RWPE1 (cell line): ENCODE data around the gene SERPINA4.

ENCODE experiments used
- CTCF ChIA-PET: fragments of 350-600 bp; sonication (Branson Sonifier 250); formaldehyde crosslinking; extraction: SDS; loops from one replicate; lab custom pipeline; 2021; lab: Yijun Ruan, JAX
- POLR2A ChIA-PET: fragments of 400-600 bp; formaldehyde crosslinking; extraction: SDS; loops from one replicate; lab custom pipeline; 2020; ENCODE audit warnings: antibody characterized with exemption; ENCODE audit not compliant: low non-redundant PET; lab: Yijun Ruan, JAX
- DNase-seq: peaks from one replicate; pipeline ENCODE4 v3.0.0; 2012; ENCODE audit warnings: low spot score
- H3K27ac ChIP-seq: fragments of 450-650 bp; 2 replicates; pipeline ENCODE4 v1.5.1; 2017
- TF ChIP-seq, protein P1 (sequence below): fragments of 450-650 bp; conservative IDR thresholded peaks from 2 replicates; pipeline ENCODE4 v1.5.1; 2017; ENCODE audit warnings: low read depth, mild to moderate bottlenecking

Gene SERPINA4

DNA sequence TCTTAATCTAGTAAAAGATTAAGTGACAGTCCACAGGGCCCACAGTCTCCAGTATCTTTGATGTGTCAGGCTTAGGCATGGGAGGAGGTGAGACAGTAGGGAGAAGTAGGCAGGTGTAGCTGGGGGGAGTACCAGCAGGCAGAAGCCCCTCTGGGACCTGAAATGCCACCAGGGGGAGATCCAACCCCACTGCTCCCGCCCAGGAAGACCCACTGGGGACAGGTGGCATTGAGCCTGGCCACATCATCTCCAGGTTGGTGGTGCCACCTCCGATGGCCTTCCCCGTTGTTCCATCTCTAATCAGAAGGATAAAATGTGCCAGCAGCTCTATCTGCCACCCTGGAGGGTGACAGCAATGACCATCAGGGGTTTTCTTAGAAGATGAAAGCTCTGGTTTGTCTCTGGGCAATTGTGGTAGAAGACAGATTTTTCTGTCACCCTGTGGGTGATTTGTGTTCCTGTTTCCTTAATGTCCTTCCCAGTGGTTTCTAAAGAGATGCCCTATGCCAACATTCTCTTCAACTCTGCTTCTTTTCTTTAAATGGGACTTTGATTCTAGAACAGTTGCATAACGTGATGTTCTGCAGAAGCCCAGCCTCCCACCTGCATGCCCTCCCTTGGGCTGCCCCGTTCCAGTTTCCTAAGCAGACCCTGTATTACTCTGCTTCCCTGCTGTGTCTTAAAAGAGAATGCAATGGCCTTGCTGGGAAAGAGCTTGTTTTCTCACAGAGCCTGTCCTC lies 39.7 kb upstream of the SERPINA4 start:
- ChIA-PET CTCF (no interaction called here), POLR2A (no interaction called here)
- no peak for DNase-seq
- TF ChIP-seq, protein P1, sequence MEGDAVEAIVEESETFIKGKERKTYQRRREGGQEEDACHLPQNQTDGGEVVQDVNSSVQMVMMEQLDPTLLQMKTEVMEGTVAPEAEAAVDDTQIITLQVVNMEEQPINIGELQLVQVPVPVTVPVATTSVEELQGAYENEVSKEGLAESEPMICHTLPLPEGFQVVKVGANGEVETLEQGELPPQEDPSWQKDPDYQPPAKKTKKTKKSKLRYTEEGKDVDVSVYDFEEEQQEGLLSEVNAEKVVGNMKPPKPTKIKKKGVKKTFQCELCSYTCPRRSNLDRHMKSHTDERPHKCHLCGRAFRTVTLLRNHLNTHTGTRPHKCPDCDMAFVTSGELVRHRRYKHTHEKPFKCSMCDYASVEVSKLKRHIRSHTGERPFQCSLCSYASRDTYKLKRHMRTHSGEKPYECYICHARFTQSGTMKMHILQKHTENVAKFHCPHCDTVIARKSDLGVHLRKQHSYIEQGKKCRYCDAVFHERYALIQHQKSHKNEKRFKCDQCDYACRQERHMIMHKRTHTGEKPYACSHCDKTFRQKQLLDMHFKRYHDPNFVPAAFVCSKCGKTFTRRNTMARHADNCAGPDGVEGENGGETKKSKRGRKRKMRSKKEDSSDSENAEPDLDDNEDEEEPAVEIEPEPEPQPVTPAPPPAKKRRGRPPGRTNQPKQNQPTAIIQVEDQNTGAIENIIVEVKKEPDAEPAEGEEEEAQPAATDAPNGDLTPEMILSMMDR: no peak
- H3K27ac ChIP-seq: no peak overlapping the region

DNA sequence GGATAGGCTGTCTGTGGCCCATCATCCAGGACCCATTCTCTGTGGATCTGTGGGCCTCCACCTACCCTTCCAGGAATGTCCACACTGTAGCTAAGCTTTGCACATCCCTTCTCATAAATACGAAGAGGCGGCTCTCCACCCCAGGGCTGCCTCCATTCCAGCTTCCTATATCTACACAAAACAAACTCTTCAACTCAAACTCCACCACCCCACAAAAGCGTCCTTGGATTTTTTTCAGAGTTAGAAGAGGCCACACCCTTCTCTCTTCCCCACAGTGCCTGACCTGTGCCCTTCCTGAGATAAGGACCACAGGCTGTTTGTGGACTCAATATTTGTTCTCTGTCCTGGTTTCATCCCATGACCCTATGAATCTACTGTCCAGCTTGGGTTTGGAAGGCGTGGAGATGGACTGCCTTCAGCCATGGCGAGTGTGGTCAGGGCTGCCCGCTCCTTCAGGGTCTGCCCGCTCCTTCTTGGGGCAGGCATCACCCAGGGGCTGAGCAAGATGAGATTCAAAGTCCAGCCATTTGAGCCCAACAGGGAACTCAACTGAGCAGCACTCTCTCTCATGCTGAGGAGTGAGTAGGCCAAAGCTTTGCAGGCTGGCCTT lies 39.0 kb upstream of the SERPINA4 start:
- POLR2A ChIA-PET: no interaction called here
- DNase-seq: no peak
- H3K27ac ChIP-seq: no peak overlapping the region
- TF ChIP-seq, protein P1: no peak
- CTCF ChIA-PET: no interaction called here

DNA sequence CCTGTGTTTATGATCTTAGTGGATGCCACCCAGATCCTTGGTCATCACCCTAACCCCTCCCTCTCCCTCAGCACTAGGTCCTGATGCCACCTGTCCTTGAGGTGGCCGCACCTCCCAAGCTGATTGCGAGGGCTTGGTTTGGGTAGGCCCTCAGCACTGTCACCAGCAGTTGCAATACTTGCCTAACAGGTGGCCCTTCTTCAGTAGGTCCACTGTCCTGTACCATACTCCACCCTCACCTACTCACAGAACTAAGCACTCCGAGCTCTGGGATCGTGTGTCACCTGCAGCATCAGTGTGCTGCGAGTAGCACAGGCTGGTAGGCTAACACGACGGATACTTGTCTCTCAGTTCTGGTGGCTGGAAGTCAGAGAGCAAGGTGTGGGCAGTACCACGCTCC lies 38.0 kb upstream of the SERPINA4 start:
- POLR2A ChIA-PET: no interaction called here
- TF ChIP-seq, protein P1: no peak
- no peak overlapping the region for H3K27ac ChIP-seq
- CTCF ChIA-PET: no interaction called here
- no peak for DNase-seq

DNA sequence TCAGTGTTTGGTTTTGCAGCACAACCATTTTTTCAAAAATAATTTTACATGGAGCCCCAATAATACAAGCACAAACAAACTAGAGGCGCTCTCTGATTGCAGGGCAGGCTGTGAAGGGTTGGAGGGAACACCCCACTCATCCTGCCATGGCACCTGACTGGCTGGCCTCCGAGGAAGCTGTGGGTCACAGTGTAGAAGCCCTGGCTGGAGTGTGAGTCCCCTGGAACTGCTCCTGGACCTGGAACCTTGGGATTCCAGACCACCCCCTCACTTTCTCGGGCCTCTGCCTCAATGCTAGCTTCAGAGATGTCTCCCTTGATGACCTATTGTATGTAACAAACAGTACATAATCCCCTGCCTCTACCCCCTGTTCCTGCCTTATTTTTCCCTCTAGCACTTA lies 37.1 kb upstream of the SERPINA4 start:
- no peak overlapping the region for H3K27ac ChIP-seq
- POLR2A ChIA-PET: no interaction called here
- CTCF ChIA-PET: no interaction called here
- TF ChIP-seq, protein P1: no peak
- DNase-seq: no peak

DNA sequence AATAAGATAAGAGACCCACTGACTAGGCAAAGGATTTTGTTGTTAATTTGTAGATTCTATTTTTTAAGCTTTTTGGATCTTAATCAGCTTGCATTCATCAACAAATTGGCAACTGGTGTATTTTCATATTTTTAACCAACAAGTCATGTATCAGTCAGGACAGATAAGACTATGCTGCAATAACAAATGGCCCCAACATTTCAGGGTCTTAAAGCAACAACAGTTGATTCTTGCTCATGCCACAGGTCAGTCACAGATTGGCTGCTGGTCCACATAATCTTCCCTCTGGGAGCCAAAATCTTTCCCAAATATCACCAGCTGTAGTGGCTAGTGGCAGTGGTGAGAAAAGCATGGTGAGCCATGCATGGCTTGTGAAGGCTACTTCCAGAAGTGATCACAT lies 30.1 kb upstream of the SERPINA4 start:
- ChIA-PET CTCF (interaction anchor here (1.7 kb wide), 1 partner anchor 18 kb away, joined by 3 read pairs; no protein-coding TSS in a partner anchor), POLR2A (no interaction called here)

DNA sequence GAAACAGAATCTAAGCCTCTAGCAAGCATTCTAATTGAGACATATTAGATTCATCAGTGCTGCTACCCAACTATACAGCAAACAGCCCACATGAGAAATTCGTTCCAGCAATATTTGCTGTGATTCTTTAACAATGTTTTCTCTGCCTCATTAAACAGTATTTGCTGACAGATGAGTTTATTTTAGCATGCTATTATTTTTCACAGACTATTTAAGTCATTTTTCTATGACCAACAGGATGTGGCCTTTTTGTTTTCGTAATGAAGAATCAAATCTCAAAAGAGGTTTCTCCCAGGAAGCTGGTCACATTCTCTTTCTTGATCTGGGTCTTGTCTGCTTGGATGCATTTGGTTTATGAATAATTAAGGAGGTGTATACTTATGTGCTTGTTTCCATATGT lies 28.8 kb upstream of the SERPINA4 start:
- ChIA-PET POLR2A (no interaction called here), CTCF (interaction anchor here (0.7 kb wide), 1 partner anchor 33 kb away, joined by 4 read pairs; no protein-coding TSS in a partner anchor)
- DNase-seq: no peak
- TF ChIP-seq, protein P1: no peak
- no peak overlapping the region for H3K27ac ChIP-seq

More for the DNA sequence above, 30.1 kb upstream of the SERPINA4 start:
- TF ChIP-seq, protein P1: no peak
- no peak for DNase-seq
- H3K27ac ChIP-seq: no peak overlapping the region
